Stimulated activated memory B cell treated with anti-CD40 and anti-IgM and Interleukin-4, amounts not matched to agents 10 μg/mL and 1 μg/mL and 100 μg/mL, for 72 hours (primary cell): Measurements from ENCODE around the gene PTDSS2.
"Not testable (repeated sequence)": the region's sequence is repeated elsewhere in the genome, so short reads cannot be mapped to it uniquely, and the experiment has no call there.

Experiments used
- ATAC-seq: fragments of 150-1000 bp; cut with Tn5 transposase; 2 replicates; pipeline ENCODE4 v1.10.0; 2021
- H3K27ac Mint-ChIP-seq: one replicate; pipeline ENCODE4 v1.8.0; 2022; ENCODE audit warnings: mild to moderate bottlenecking, mixed read lengths
- H3K27me3 Mint-ChIP-seq: one replicate; pipeline ENCODE4 v1.8.0; 2022; ENCODE audit warnings: mixed read lengths
- H3K36me3 Mint-ChIP-seq: one replicate; pipeline ENCODE4 v1.8.0; 2022; ENCODE audit warnings: mixed read lengths
- H3K4me1 Mint-ChIP-seq: one replicate; pipeline ENCODE4 v1.8.0; 2022; ENCODE audit warnings: mixed read lengths
- H3K4me3 Mint-ChIP-seq: one replicate; pipeline ENCODE4 v1.8.0; 2022; ENCODE audit warnings: mild to moderate bottlenecking, moderate library complexity, mixed read lengths
- H3K9me3 Mint-ChIP-seq: one replicate; pipeline ENCODE4 v1.8.0; 2022; ENCODE audit warnings: mixed read lengths

The PTDSS2 gene

GRCh38 chr11:434999-435740 is 14.9 kb upstream of the PTDSS2 start:
- not testable (repeated sequence) for H3K27ac Mint-ChIP-seq, H3K36me3 Mint-ChIP-seq, H3K9me3 Mint-ChIP-seq, H3K4me3 Mint-ChIP-seq, ATAC-seq, H3K27me3 Mint-ChIP-seq
- H3K4me1 Mint-ChIP-seq = peaks cover 28% of the 10 kb centered on the region

GRCh38 chr11:437228-437870 is 12.7 kb upstream of the PTDSS2 start:
- Mint-ChIP-seq H3K9me3 (no peaks in the 10 kb centered on the region), H3K27me3 (no peaks in the 10 kb centered on the region), H3K4me1 (peaks cover 40% of the 10 kb centered on the region), H3K4me3 (no peak overlapping the region), H3K36me3 (peaks cover 5% of the 10 kb centered on the region), H3K27ac (no peak overlapping the region)
- ATAC-seq = no peak

- Mint-ChIP-seq H3K4me3 (no peak overlapping the region), H3K27me3 (no peaks in the 10 kb centered on the region)
Observed at GRCh38 chr11:438101-438844, 11.8 kb upstream of the PTDSS2 start.

GRCh38 chr11:439315-440064 is 10.6 kb upstream of the PTDSS2 start:
- H3K4me1 Mint-ChIP-seq = peaks cover 46% of the 10 kb centered on the region
- no peaks in the 10 kb centered on the region for H3K27me3 Mint-ChIP-seq
- no peak for ATAC-seq
- peak overlapping the region; percentile 34 for H3K4me3 Mint-ChIP-seq
- no peaks in the 10 kb centered on the region for H3K36me3 Mint-ChIP-seq
- no peaks in the 10 kb centered on the region for H3K9me3 Mint-ChIP-seq
- H3K27ac Mint-ChIP-seq = no peak overlapping the region

More at GRCh38 chr11:438101-438844, 11.8 kb upstream of the PTDSS2 start:
- H3K9me3 Mint-ChIP-seq = no peaks in the 10 kb centered on the region
- H3K27ac Mint-ChIP-seq = no peak overlapping the region
- H3K4me1 Mint-ChIP-seq = peaks cover 40% of the 10 kb centered on the region
- H3K36me3 Mint-ChIP-seq = no peaks in the 10 kb centered on the region
- ATAC-seq = no peak

- H3K4me1 Mint-ChIP-seq = peaks cover 46% of the 10 kb centered on the region
- H3K36me3 Mint-ChIP-seq = no peaks in the 10 kb centered on the region
- peak overlapping the region; percentile 74 for H3K4me3 Mint-ChIP-seq
- no peaks in the 10 kb centered on the region for H3K27me3 Mint-ChIP-seq
- no peak for ATAC-seq
- peak overlapping the region; percentile 53 for H3K27ac Mint-ChIP-seq
- no peaks in the 10 kb centered on the region for H3K9me3 Mint-ChIP-seq
Observed at GRCh38 chr11:440065-441042, 9.7 kb upstream of the PTDSS2 start.

GRCh38 chr11:441043-441417 is 9.0 kb upstream of the PTDSS2 start:
- Mint-ChIP-seq H3K36me3 (no peaks in the 10 kb centered on the region), H3K27me3 (no peaks in the 10 kb centered on the region)

GRCh38 chr11:441418-442274 is 8.4 kb upstream of the PTDSS2 start, which contains the start of gene ANO9:
TSS of gene ANO9 (minus strand) at chr11:442011. CDS start at chr11:441926, 85 bp downstream.
- H3K27ac Mint-ChIP-seq = peak within 1 kb of the TSS; percentile 53
- H3K27me3 Mint-ChIP-seq = no peaks in the 10 kb centered on the region
- peak within 1 kb of the TSS; percentile 74 for H3K4me3 Mint-ChIP-seq
- H3K36me3 Mint-ChIP-seq = no peaks in the 10 kb centered on the region
- H3K9me3 Mint-ChIP-seq = no peaks in the 10 kb centered on the region
- ATAC-seq = peak; percentile 85
- H3K4me1 Mint-ChIP-seq = peaks cover 41% of the 10 kb centered on the region

More at GRCh38 chr11:441043-441417, 9.0 kb upstream of the PTDSS2 start:
- Mint-ChIP-seq H3K4me1 (peaks cover 46% of the 10 kb centered on the region), H3K27ac (peak overlapping the region; percentile 53), H3K4me3 (peak overlapping the region; percentile 74), H3K9me3 (no peaks in the 10 kb centered on the region)
- ATAC-seq = no peak

GRCh38 chr11:442611-443081 is 7.4 kb upstream of the PTDSS2 start:
- no peaks in the 10 kb centered on the region for H3K9me3 Mint-ChIP-seq
- H3K4me3 Mint-ChIP-seq = no peak overlapping the region

GRCh38 chr11:443542-444199 is 6.4 kb upstream of the PTDSS2 start:
- ATAC-seq = no peak
- Mint-ChIP-seq H3K36me3 (no peaks in the 10 kb centered on the region), H3K27ac (no peak overlapping the region), H3K27me3 (no peaks in the 10 kb centered on the region), H3K4me1 (peaks cover 38% of the 10 kb centered on the region), H3K4me3 (no peak overlapping the region), H3K9me3 (no peaks in the 10 kb centered on the region)

More at GRCh38 chr11:442611-443081, 7.4 kb upstream of the PTDSS2 start:
- no peaks in the 10 kb centered on the region for H3K27me3 Mint-ChIP-seq
- ATAC-seq = no peak
- H3K27ac Mint-ChIP-seq = no peak overlapping the region
- H3K4me1 Mint-ChIP-seq = peaks cover 35% of the 10 kb centered on the region
- H3K36me3 Mint-ChIP-seq = no peaks in the 10 kb centered on the region

- H3K27ac Mint-ChIP-seq = no peak overlapping the region
- ATAC-seq = no peak
- H3K4me3 Mint-ChIP-seq = no peak overlapping the region
- H3K9me3 Mint-ChIP-seq = no peaks in the 10 kb centered on the region
- peaks cover 36% of the 10 kb centered on the region for H3K4me1 Mint-ChIP-seq
- H3K27me3 Mint-ChIP-seq = no peaks in the 10 kb centered on the region
- H3K36me3 Mint-ChIP-seq = no peaks in the 10 kb centered on the region
Observed at GRCh38 chr11:444396-445144, 5.5 kb upstream of the PTDSS2 start.

- no peaks in the 10 kb centered on the region for H3K27me3 Mint-ChIP-seq
- no peak for ATAC-seq
- no peak overlapping the region for H3K27ac Mint-ChIP-seq
- H3K4me3 Mint-ChIP-seq = no peak overlapping the region
- no peaks in the 10 kb centered on the region for H3K36me3 Mint-ChIP-seq
- H3K9me3 Mint-ChIP-seq = no peaks in the 10 kb centered on the region
- H3K4me1 Mint-ChIP-seq = peaks cover 25% of the 10 kb centered on the region
Observed at GRCh38 chr11:445765-446588, 4.1 kb upstream of the PTDSS2 start.

GRCh38 chr11:446891-447290 is 3.2 kb upstream of the PTDSS2 start:
- H3K9me3 Mint-ChIP-seq = no peaks in the 10 kb centered on the region
- H3K4me1 Mint-ChIP-seq = peaks cover 30% of the 10 kb centered on the region
- ATAC-seq = no peak
- no peak overlapping the region for H3K27ac Mint-ChIP-seq
- H3K4me3 Mint-ChIP-seq = peak overlapping the region; percentile 33
- H3K27me3 Mint-ChIP-seq = no peaks in the 10 kb centered on the region
- no peaks in the 10 kb centered on the region for H3K36me3 Mint-ChIP-seq
